ENCODE measurements around the gene CASZ1. TPM values are rescaled to one million over a fixed set of nuclear protein-coding genes. Genes with fewer than 3 reads are reported as not detected.

CASZ1 gene
- total RNA-seq, 4 donors from 2014 or later, result 13.1 to 33.7 (median 20.9) TPM

GRCh38 chr1:10685196-10685807 lies 111.1 kb downstream of the CASZ1 start:
- H3K9me3 ChIP-seq, result no peaks in the 10 kb centered on the region
- no peak for DNase-seq
- peaks cover 0 to 36% (median 0%) of the 10 kb centered on the region in 3 donors for H3K36me3 ChIP-seq
- peaks cover 22 to 100% (median 46%) of the 10 kb centered on the region in 3 donors for H3K4me1 ChIP-seq
- no peak overlapping the region for H3K4me3 ChIP-seq
- 71 to 74% methylated on average over 9 of the region's 15 CpGs for WGBS, 2 donors
- no peaks in the 10 kb centered on the region for H3K27me3 ChIP-seq
- TF ChIP-seq POLR2A (IDR thresholded peaks at IDR 0.05) (no peak), CTCF (IDR thresholded peaks at IDR 0.05) (no peak)
- peak overlapping the region; percentile 36 to 78 (median 70) for H3K27ac ChIP-seq
- intact Hi-C loops (cut with DNase I), result loop anchor here (10.0 kb wide), 1 partner anchor 179 kb away; no protein-coding TSS in a partner anchor

- no peaks in the 10 kb centered on the region for H3K9me3 ChIP-seq
- intact Hi-C loops (cut with DNase I), result loop anchor here (10.0 kb wide), 1 partner anchor 181 kb away; no protein-coding TSS in a partner anchor
- H3K36me3 ChIP-seq, result peaks cover 0 to 36% (median 0%) of the 10 kb centered on the region in 3 donors
- H3K27ac ChIP-seq, result peak overlapping the region in 2 of 4 donors; percentile 21 to 73
- TF ChIP-seq CTCF (IDR thresholded peaks at IDR 0.05) (no peak), POLR2A (IDR thresholded peaks at IDR 0.05) (no peak)
- H3K4me1 ChIP-seq, result peaks cover 24 to 100% (median 48%) of the 10 kb centered on the region in 3 donors
- WGBS, 2 donors, result 80 to 100% methylated on average over 1 to 3 of the region's 10 CpGs
- no peak overlapping the region for H3K4me3 ChIP-seq
- DNase-seq, result no peak
- no peaks in the 10 kb centered on the region for H3K27me3 ChIP-seq
These were observed 112.2 kb downstream of the CASZ1 start for GRCh38 chr1:10684221-10684620.

GRCh38 chr1:10682449-10683309 lies 113.8 kb downstream of the CASZ1 start:
- intact Hi-C loops (cut with DNase I), result loop anchor here (10.0 kb wide), 1 partner anchor 182 kb away; no protein-coding TSS in a partner anchor
- H3K4me1 ChIP-seq, result peaks cover 15 to 100% (median 36%) of the 10 kb centered on the region in 3 donors
- no peaks in the 10 kb centered on the region for H3K9me3 ChIP-seq

GRCh38 chr1:10682108-10682445 lies 114.4 kb downstream of the CASZ1 start:
- no peak overlapping the region for H3K4me3 ChIP-seq
- intact Hi-C loops (cut with DNase I), result loop anchor here (10.0 kb wide), 1 partner anchor 183 kb away; no protein-coding TSS in a partner anchor
- WGBS, 2 donors, result 51 to 53% methylated on average over 9 of the region's 9 CpGs
- H3K27ac ChIP-seq, result peak overlapping the region; percentile 9 to 73 (median 58)
- peaks cover 0 to 31% (median 0%) of the 10 kb centered on the region in 3 donors for H3K36me3 ChIP-seq
- peaks cover 19 to 100% (median 31%) of the 10 kb centered on the region in 3 donors for H3K4me1 ChIP-seq
- DNase-seq, result no peak
- H3K9me3 ChIP-seq, result no peaks in the 10 kb centered on the region
- TF ChIP-seq CTCF (IDR thresholded peaks at IDR 0.05), result no peak
- TF ChIP-seq POLR2A (IDR thresholded peaks at IDR 0.05), result no peak
- no peaks in the 10 kb centered on the region for H3K27me3 ChIP-seq

More at GRCh38 chr1:10682449-10683309, 113.8 kb downstream of the CASZ1 start:
- DNase-seq, result no peak
- H3K36me3 ChIP-seq, result peaks cover 0 to 29% (median 0%) of the 10 kb centered on the region in 3 donors
- no peak overlapping the region for H3K4me3 ChIP-seq
- H3K27me3 ChIP-seq, result no peaks in the 10 kb centered on the region
- 56 to 73% methylated on average over 5 to 13 of the region's 17 CpGs for WGBS, 2 donors
- peak overlapping the region in 3 of 4 donors; percentile 55 to 73 (median 62) for H3K27ac ChIP-seq
- TF ChIP-seq CTCF (IDR thresholded peaks at IDR 0.05), result no peak
- no peak for TF ChIP-seq POLR2A (IDR thresholded peaks at IDR 0.05)

Data from esophagus squamous epithelium (tissue), 5 donors.